ENCODE measurements around the gene PPM1G. TPM values are rescaled to one million over a fixed set of nuclear protein-coding genes. Genes with fewer than 3 reads are reported as not detected.

PPM1G gene
- polyA plus RNA-seq, 1 experiment, result 48.6 TPM

DNA sequence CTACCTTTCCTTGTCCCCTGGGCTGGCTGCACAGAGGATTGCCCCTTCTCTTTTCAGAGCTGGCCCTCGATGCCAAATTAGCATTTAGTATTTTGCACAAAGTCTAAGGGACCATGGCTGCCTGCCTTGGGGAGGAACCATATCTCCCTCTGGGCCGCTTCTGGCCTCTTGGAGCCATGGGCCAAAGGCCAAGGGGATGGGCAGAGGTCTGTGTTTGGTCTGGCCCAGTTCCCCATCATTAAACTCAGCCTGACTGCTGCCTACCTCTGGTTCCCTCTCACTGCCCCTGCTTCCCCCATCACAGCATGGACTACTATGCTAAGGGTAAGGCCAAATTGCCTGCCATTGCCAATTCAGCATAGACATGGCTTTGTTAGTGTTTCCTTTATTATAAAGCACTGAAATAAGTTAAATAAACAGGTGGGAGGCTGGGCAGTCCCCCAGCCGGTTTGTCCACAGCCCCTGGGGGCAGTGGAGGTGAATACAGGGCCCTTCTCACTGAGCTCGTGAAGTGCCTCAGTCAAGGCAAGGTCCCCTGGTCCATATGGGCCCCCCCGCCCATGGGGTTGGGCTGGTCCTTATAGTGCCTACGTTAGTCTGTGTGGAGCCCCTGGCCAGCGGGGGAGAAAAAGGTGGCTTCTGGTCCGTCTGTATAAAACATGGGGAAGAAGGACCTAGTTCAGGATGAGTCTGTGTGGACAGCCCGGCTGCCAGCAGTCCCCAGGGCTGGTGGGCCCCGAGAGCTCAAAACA, 32.3 kb downstream of the PPM1G start:
- Histone ChIP-seq H3K27ac (ENCODE audit: low read depth, low read length) (peak overlapping the region; percentile 31), H3K9me3 (ENCODE audit: control insufficient read depth, insufficient read depth, low read length) (no peaks in the 10 kb centered on the region; the same call in 1 of the 2 replicates), H3K27me3 (ENCODE audit: control insufficient read depth, insufficient read depth, low read length) (no peaks in the 10 kb centered on the region), H3K4me3 (ENCODE audit: low read depth, low read length) (no peak overlapping the region)
- TF ChIP-seq CTCF (IDR thresholded peaks at IDR 0.05; ENCODE audit: low read depth, low read length), result no peak
- no peak for DNase-seq (ENCODE audit: low read depth, low spot score)
- ChIA-PET CTCF (no interaction called here), POLR2A (interaction anchor here (0.6 kb wide), 1 partner anchor 306 kb away, joined by 6 read pairs; no protein-coding TSS in a partner anchor)

GRCh38 chr2:27376151-27376865, 33.1 kb downstream of the PPM1G start:
- Histone ChIP-seq H3K27me3 (ENCODE audit: control insufficient read depth, insufficient read depth, low read length) (no peaks in the 10 kb centered on the region), H3K9me3 (ENCODE audit: control insufficient read depth, insufficient read depth, low read length) (no peaks in the 10 kb centered on the region; the same call in 1 of the 2 replicates), H3K4me3 (ENCODE audit: low read depth, low read length) (no peak overlapping the region), H3K27ac (ENCODE audit: low read depth, low read length) (no peak overlapping the region)
- ChIA-PET CTCF (no interaction called here), POLR2A (interaction anchor here (0.6 kb wide), 1 partner anchor 306 kb away, joined by 6 read pairs; no protein-coding TSS in a partner anchor)
- DNase-seq (ENCODE audit: low read depth, low spot score), result no peak
- no peak for TF ChIP-seq CTCF (IDR thresholded peaks at IDR 0.05; ENCODE audit: low read depth, low read length)

DNA sequence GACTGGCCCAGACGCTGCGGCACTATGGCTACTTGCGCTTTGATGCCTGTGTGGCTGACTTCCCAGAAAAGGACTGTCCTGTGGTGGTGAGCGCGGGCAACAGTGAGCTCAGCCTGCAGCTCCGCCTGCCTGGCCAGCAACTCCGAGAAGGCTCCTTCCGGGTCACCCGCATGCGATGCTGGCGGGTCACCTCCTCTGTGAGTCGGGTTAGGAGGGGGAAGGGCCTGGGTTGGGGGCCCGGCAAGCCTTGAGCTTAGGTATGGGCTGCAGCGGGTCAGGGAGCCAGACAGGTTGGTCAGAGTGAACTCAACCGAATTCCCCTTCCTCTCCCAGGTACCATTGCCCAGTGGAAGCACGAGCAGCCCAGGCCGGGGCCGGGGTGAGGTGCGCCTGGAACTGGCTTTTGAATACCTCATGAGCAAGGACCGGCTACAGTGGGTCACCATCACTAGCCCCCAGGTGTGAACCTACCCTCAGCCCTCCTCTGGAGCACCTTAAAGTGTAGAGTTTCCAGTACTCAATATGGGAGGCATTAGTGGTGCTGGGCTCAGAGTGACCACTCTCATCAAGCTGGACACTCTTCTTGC, 33.8 kb downstream of the PPM1G start:
- no peak overlapping the region for H3K4me3 ChIP-seq (ENCODE audit: low read depth, low read length)
- ChIA-PET POLR2A (no interaction called here), CTCF (no interaction called here)
- H3K27me3 ChIP-seq (ENCODE audit: control insufficient read depth, insufficient read depth, low read length), result no peaks in the 10 kb centered on the region
- H3K27ac ChIP-seq (ENCODE audit: low read depth, low read length), result no peak overlapping the region
- H3K9me3 ChIP-seq (ENCODE audit: control insufficient read depth, insufficient read depth, low read length), result no peaks in the 10 kb centered on the region; the same call in 1 of the 2 replicates
- no peak for TF ChIP-seq CTCF (IDR thresholded peaks at IDR 0.05; ENCODE audit: low read depth, low read length)
- DNase-seq (ENCODE audit: low read depth, low spot score), result no peak

DNA sequence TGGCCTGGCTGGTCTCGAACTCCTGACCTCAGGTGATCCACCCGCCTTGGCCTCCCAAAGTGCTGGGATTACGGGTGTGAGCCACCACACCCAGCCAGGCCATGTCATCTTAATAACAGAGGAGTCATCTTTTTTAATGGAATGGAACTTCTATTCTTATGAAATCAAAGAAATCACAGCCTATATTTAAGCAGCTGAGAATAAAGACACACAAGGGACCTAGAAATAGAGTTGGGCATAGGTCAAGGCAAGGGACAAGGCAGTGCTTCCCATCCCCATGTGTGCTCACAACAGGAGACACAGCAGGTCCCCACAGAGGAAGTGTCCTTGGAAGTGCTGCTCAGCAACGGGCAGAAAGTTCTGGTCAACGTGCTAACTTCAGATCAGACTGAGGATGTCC, 35.8 kb downstream of the PPM1G start:
- POLR2A ChIA-PET, result no interaction called here

More for the DNA sequence above, 35.8 kb downstream of the PPM1G start:
- no peaks in the 10 kb centered on the region; the same call in 1 of the 2 replicates for H3K9me3 ChIP-seq (ENCODE audit: control insufficient read depth, insufficient read depth, low read length)
- H3K27ac ChIP-seq (ENCODE audit: low read depth, low read length), result no peak overlapping the region
- H3K4me3 ChIP-seq (ENCODE audit: low read depth, low read length), result no peak overlapping the region
- no peak for TF ChIP-seq CTCF (IDR thresholded peaks at IDR 0.05; ENCODE audit: low read depth, low read length)
- DNase-seq (ENCODE audit: low read depth, low spot score), result no peak
- CTCF ChIA-PET, result no interaction called here
- H3K27me3 ChIP-seq (ENCODE audit: control insufficient read depth, insufficient read depth, low read length), result no peaks in the 10 kb centered on the region

Data from AG04450 (cell line).